ENCODE results near the gene COBL.
A peak's percentile ranks its signal among the peaks of the same experiment; 100 is the strongest.
"Not testable (repeated sequence)": the region's sequence is repeated elsewhere in the genome, so short reads cannot be mapped to it uniquely, and the experiment has no call there.

The COBL gene

GRCh38 chr7:50994753-50995319 is 321.8 kb downstream of the COBL start:
- DNase-seq (ENCODE audit: low spot score): no peak

GRCh38 chr7:50990214-50990613 is 326.4 kb downstream of the COBL start:
- DNase-seq (ENCODE audit: low spot score): not testable (repeated sequence)

GRCh38 chr7:50988988-50989387 is 327.6 kb downstream of the COBL start:
- no peak for DNase-seq (ENCODE audit: low spot score)

GRCh38 chr7:50988465-50988864 is 328.1 kb downstream of the COBL start:
- no peak for DNase-seq (ENCODE audit: low spot score)

GRCh38 chr7:50985096-50985495 is 331.5 kb downstream of the COBL start:
- DNase-seq (ENCODE audit: low spot score): no peak

- no peak for DNase-seq (ENCODE audit: low spot score)
These were observed 332.8 kb downstream of the COBL start for GRCh38 chr7:50983850-50984249.

- DNase-seq (ENCODE audit: low spot score): peak; percentile 18
These were observed 334.0 kb downstream of the COBL start for GRCh38 chr7:50982626-50983025.

GRCh38 chr7:50981743-50982142 is 334.9 kb downstream of the COBL start:
- no peak for DNase-seq (ENCODE audit: low spot score)

GRCh38 chr7:50980411-50980810 is 336.2 kb downstream of the COBL start:
- DNase-seq (ENCODE audit: low spot score): no peak

GRCh38 chr7:50978633-50979215 is 337.9 kb downstream of the COBL start:
- peak; percentile 26 for DNase-seq (ENCODE audit: low spot score)

- DNase-seq (ENCODE audit: low spot score): no peak
These were observed 339.2 kb downstream of the COBL start for GRCh38 chr7:50977421-50977820.

- DNase-seq (ENCODE audit: low spot score): no peak
These were observed 340.5 kb downstream of the COBL start for GRCh38 chr7:50976064-50976463.

GRCh38 chr7:50974240-50974639 is 342.4 kb downstream of the COBL start:
- DNase-seq (ENCODE audit: low spot score): no peak

- no peak for DNase-seq (ENCODE audit: low spot score)
These were observed 342.8 kb downstream of the COBL start for GRCh38 chr7:50973814-50974213.

- no peak for DNase-seq (ENCODE audit: low spot score)
These were observed 346.5 kb downstream of the COBL start for GRCh38 chr7:50970092-50970491.
